Right atrium auricular region (tissue), 2 donors: ENCODE data around the gene DOCK9. TPM values are rescaled to one million over a fixed set of nuclear protein-coding genes. Genes with fewer than 3 reads are reported as not detected.

Source experiments
- DNase-seq: peaks from one replicate; pipeline ENCODE4 v3.0.0-alpha.2; 2019; ENCODE audit warnings: low spot score
- H3K27ac ChIP-seq, 2 donors: fragments of 200-600 bp; sonication (generic); 1 replicate in 1 of 2; 2 replicates in 1 of 2; pipeline ENCODE4 v1.5.1; 2016 to 2019
- H3K27me3 ChIP-seq, 2 donors: fragments of 200-600 bp; sonication (generic); one replicate each; pipeline versions ENCODE4 v1.5.1 to v1.6.0; 2017 to 2019
- H3K36me3 ChIP-seq: fragments of 200-600 bp; sonication (generic); one replicate; pipeline ENCODE4 v1.5.1; 2016
- H3K4me1 ChIP-seq, 2 donors: fragments of 200-600 bp; sonication (generic); one replicate each; pipeline versions ENCODE4 v1.5.1 to v1.6.0; 2017 to 2019
- H3K4me3 ChIP-seq, 2 donors: fragments of 200-600 bp; sonication (generic); 1 replicate in 1 of 2; 2 replicates in 1 of 2; pipeline ENCODE4 v1.5.1; 2017 to 2019; ENCODE audit warnings: mild to moderate bottlenecking in 1 of 2, moderate library complexity in 1 of 2
- H3K9me3 ChIP-seq, 2 donors: fragments of 200-600 bp; sonication (generic); one replicate each; pipeline ENCODE4 v1.5.1; 2019
- CTCF ChIP-seq, 2 donors: fragments of 200-600 bp; sonication (generic); IDR thresholded peaks; one replicate each; pipeline ENCODE4 v1.5.1; 2019; ENCODE audit warnings: antibody characterized with exemption in 2 of 2
- total RNA-seq, 2 donors: library from RNA; depleted of rRNA; stranded (reverse); fragments of >200 nt; gene quantifications; one replicate each; pipeline ENCODE4 v1.1.0, GENCODE V29; 2016

The DOCK9 gene
- total RNA-seq, 2 donors from 2014 or later, result 79.6 to 80.5 TPM

GRCh38 chr13:98804336-98804855 lies 173.5 kb downstream of the DOCK9 start:
- no peaks in the 10 kb centered on the region for H3K27me3 ChIP-seq
- no peak for DNase-seq
- H3K9me3 ChIP-seq, result no peaks in the 10 kb centered on the region
- H3K4me3 ChIP-seq, result no peak overlapping the region
- no peak for TF ChIP-seq CTCF (IDR thresholded peaks at IDR 0.05)
- H3K27ac ChIP-seq, result no peak overlapping the region
- no peaks in the 10 kb centered on the region for H3K4me1 ChIP-seq
- peaks cover 52% of the 10 kb centered on the region for H3K36me3 ChIP-seq

GRCh38 chr13:98803921-98804320 lies 173.9 kb downstream of the DOCK9 start:
- no peak for DNase-seq
- H3K4me3 ChIP-seq, result no peak overlapping the region
- no peaks in the 10 kb centered on the region for H3K27me3 ChIP-seq
- no peaks in the 10 kb centered on the region for H3K4me1 ChIP-seq
- H3K9me3 ChIP-seq, result no peaks in the 10 kb centered on the region
- H3K27ac ChIP-seq, result no peak overlapping the region
- peaks cover 48% of the 10 kb centered on the region for H3K36me3 ChIP-seq
- TF ChIP-seq CTCF (IDR thresholded peaks at IDR 0.05), result no peak

- H3K4me3 ChIP-seq, result no peak overlapping the region
- H3K4me1 ChIP-seq, result no peaks in the 10 kb centered on the region
- H3K9me3 ChIP-seq, result no peaks in the 10 kb centered on the region
- H3K27ac ChIP-seq, result no peak overlapping the region
- TF ChIP-seq CTCF (IDR thresholded peaks at IDR 0.05), result no peak
- H3K27me3 ChIP-seq, result no peaks in the 10 kb centered on the region
- peaks cover 51% of the 10 kb centered on the region for H3K36me3 ChIP-seq
- no peak for DNase-seq
These were observed 174.7 kb downstream of the DOCK9 start for GRCh38 chr13:98803111-98803561.

- no peaks in the 10 kb centered on the region for H3K4me1 ChIP-seq
- TF ChIP-seq CTCF (IDR thresholded peaks at IDR 0.05), result no peak
- H3K36me3 ChIP-seq, result peaks cover 55% of the 10 kb centered on the region
- DNase-seq, result no peak
- H3K27me3 ChIP-seq, result no peaks in the 10 kb centered on the region
- no peak overlapping the region for H3K27ac ChIP-seq
- H3K9me3 ChIP-seq, result no peaks in the 10 kb centered on the region
- no peak overlapping the region for H3K4me3 ChIP-seq
These were observed 175.3 kb downstream of the DOCK9 start for GRCh38 chr13:98802559-98802958.

GRCh38 chr13:98801626-98802418 lies 176.0 kb downstream of the DOCK9 start:
- Histone ChIP-seq H3K27ac (peak overlapping the region in 1 of 2 donors; percentile 3), H3K27me3 (no peaks in the 10 kb centered on the region), H3K9me3 (no peaks in the 10 kb centered on the region), H3K36me3 (peaks cover 53% of the 10 kb centered on the region), H3K4me1 (no peaks in the 10 kb centered on the region), H3K4me3 (no peak overlapping the region)
- peak; percentile 54 for DNase-seq
- no peak for TF ChIP-seq CTCF (IDR thresholded peaks at IDR 0.05)
